Astrocyte of the cerebellum (primary cell): Measurements from ENCODE around the gene GUF1.

ENCODE experiments used
- DNase-seq: peaks from one replicate; pipeline ENCODE4 v3.0.0-alpha.2; 2011; ENCODE audit warnings: low read depth
- H3K4me3 ChIP-seq: 2 replicates; pipeline ENCODE4 v1.5.1; 2011; ENCODE audit warnings: mild to moderate bottlenecking, low read depth, low read length, moderate library complexity
- in situ Hi-C: cut with HindIII; loops from 2 replicates; pipeline ENCODE4 v1.10.0; 2017; ENCODE audit warnings: low sequenced_read_pairs
- TF ChIP-seq, protein P1 (sequence below): IDR thresholded peaks from 2 replicates; pipeline ENCODE4 v1.5.1; 2012; ENCODE audit warnings: low read length, low read depth, moderate library complexity, mild to moderate bottlenecking; ENCODE audit errors: missing control alignments

The GUF1 gene

GRCh38 chr4:44738615-44739014 is 60.4 kb downstream of the GUF1 start:
- in situ Hi-C loops = no loop called here
- TF ChIP-seq, protein P1, sequence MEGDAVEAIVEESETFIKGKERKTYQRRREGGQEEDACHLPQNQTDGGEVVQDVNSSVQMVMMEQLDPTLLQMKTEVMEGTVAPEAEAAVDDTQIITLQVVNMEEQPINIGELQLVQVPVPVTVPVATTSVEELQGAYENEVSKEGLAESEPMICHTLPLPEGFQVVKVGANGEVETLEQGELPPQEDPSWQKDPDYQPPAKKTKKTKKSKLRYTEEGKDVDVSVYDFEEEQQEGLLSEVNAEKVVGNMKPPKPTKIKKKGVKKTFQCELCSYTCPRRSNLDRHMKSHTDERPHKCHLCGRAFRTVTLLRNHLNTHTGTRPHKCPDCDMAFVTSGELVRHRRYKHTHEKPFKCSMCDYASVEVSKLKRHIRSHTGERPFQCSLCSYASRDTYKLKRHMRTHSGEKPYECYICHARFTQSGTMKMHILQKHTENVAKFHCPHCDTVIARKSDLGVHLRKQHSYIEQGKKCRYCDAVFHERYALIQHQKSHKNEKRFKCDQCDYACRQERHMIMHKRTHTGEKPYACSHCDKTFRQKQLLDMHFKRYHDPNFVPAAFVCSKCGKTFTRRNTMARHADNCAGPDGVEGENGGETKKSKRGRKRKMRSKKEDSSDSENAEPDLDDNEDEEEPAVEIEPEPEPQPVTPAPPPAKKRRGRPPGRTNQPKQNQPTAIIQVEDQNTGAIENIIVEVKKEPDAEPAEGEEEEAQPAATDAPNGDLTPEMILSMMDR = no peak
- DNase-seq = no peak
- no peak overlapping the region for H3K4me3 ChIP-seq

DNA sequence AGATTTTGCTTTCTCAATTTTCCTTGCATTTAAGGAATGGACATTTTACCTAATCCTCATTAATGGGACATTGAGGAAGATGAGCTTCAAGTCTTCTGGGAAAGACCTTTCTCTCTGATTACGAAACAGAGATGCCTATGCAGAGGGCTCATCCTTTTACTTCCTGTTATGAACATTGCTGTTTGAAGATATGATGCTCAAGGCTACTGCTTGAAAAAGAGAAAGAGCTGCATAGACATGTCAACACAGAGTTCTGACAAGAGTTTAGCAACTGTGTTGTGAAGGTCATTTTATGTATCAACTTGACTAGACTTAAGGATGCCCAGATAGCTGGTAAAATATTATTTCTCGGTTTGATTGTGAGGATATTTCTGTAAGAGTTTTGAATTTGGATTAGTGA is 62.0 kb downstream of the GUF1 start:
- TF ChIP-seq, protein P1 = no peak
- in situ Hi-C loops = no loop called here
- H3K4me3 ChIP-seq = no peak overlapping the region
- no peak for DNase-seq
